A172 (cell line): ENCODE results near the gene GFPT2. TPM values are rescaled to one million over a fixed set of nuclear protein-coding genes. Genes with fewer than 3 reads are reported as not detected.
"Not testable (repeated sequence)": the region's sequence is repeated elsewhere in the genome, so short reads cannot be mapped to it uniquely, and the experiment has no call there.

Experiments used
- DNase-seq: peaks from one replicate; pipeline ENCODE4 v3.0.0-alpha.2; 2015; ENCODE audit warnings: low spot score
- total RNA-seq: library from RNA; depleted of rRNA; stranded (reverse); fragments of >200 nt; shearing (Covaris generic); gene quantifications from 2 replicates; pipeline ENCODE4 v1.2.3, GENCODE V29; 2014

Gene GFPT2
- total RNA-seq, 1 experiment from 2014 or later = 42.0 TPM

DNA sequence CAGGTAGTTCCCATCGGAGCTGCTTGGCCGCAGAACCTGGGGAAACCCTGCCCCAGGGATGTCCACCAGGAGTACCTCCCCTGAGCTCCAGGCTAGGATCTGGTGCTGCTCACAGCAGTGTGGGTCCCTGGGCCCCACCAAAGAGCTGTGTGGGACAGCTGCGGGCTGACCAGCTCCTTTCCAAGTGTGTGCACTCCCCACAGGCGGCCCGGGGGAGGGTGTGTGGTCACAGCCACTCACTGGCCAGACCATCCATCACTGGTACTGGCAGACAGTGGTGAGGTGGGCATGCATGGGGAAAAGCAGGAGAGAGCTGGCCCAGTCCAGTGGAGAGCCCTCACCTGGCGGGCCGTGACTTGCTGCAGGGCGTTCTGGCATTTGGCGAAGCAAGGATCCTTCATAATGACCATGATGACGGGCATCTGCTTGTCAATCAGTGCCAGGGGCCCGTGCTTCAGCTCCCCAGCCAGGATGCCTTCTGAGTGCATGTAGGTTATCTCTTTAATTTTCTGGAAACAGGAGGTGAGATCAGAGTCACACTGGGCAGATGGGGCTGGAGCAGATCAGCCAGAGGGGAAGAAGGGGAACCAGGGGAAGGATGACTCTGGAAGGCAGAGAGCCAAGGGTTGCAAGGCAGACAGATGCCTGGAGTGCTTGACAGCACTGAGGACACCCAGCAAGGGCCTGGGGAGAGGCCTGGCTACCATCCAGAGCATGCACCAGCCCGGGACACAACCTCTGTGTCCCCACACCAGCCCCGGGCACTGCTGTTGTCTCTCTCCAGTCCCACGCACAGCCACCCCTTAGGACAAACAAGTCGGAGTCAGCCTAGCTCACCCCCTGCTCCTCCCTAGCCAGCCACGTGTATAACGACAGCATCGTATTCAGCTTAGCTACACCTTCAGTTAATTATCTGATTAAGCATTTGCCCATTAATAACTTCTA, 48.4 kb downstream of the GFPT2 start:
- no peak for DNase-seq

DNA sequence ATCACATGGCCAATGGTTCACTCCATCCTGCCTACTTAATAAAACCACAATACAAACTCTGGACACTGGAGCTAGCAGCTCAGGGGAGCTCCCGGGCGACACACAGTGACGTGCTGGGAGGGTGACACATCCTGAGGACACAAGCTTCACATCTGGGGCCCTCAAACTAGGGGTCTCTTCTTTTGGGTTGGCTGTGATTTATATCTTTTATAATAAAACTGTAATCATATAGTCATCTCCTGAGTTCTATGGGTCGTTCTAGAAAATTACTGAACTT, 49.2 kb downstream of the GFPT2 start:
- DNase-seq = no peak

DNA sequence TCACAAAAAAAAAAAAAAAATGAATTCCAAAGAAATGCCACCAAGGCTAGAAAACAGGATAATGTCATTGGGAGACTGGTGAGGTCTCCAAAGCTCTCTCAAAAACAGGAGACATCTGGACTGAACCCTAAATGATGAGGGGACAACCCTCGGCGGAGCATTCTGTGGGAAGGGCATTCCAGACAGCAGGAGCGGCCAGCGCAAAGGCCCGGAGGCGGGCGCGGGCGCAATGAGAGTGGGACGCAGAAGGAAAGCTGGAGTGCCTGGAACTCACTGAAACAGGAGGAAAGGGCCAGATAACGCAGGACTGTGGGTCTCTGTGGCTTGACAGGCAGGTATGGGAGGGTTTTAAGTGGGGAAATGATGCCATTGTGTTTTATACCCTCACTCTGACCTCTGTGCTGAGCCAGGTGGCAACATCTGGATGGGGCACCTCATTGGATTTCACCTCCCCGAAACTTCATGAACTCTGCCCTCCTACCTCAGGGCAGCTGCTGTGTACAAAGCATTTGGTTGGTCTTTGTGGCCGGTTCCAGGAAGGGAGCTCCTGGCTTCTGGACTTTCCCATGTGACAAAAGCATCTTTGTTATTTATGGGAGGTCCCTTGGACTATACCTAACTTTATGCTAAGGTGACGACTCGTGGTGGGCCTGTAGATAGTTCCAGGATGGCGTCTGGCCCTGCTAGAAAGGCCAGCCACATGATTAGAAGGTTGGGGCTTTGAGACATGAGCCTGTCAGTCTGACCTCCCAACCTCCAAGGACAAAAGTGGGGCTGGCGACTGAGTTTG, 49.7 kb downstream of the GFPT2 start:
- no peak for DNase-seq

DNA sequence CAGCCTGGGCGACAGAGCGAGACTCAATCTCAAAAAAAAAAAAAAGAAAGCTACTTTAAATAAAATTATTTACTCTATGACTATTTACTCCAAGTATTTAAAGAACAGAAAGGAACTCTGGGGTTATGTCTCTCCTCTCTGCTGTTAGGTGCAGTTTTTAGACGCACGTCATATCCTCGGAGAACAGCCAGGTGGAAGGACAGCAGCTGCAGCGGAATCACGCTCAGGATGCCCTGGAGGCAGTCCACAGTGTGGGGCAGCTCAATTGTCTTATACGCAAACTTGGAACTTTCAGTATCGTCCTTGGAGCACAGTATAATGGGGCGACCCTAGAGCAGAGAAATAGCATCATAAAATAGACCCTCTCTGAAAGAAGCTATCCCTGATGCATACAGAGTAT, 50.9 kb downstream of the GFPT2 start:
- DNase-seq = no peak

DNA sequence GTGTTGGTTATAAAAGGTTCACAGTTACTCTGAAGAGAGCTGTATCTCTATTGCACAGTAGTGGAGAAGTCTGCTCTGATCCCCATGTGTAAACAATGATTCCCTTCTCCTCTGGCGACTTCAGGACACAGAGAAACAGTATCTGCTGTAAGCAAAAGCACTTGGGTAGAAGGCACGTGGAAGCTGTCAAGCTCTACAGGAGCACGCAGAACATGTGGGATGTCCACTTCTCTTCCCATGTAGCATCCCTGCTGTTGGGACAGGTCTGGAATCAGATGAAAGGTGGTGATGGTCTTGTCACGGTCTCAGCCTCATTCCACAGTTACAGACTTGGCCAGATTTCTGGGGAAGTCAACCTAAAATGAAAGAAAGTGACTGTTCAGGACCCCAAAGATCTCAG, 51.9 kb downstream of the GFPT2 start:
- DNase-seq = no peak

DNA sequence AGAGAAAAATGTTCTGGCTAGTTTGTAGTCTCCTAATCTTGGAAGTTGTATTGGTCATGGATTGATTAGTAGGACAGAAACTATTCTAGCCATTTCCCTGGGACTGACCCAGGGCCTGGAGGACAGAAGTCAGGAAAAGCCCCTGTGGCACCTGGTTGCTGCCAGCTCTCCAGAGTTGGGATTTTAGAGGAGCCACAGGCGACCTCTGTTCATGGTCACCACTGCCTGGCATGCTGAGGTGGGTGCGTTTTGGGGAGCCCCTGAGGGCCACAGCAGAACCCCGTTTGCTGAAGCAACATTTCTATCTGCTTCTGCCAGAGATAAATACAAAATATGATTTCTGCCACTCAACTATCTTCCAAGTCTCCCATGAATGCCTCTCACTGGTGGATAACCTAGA, 53.6 kb downstream of the GFPT2 start:
- DNase-seq = no peak

DNA sequence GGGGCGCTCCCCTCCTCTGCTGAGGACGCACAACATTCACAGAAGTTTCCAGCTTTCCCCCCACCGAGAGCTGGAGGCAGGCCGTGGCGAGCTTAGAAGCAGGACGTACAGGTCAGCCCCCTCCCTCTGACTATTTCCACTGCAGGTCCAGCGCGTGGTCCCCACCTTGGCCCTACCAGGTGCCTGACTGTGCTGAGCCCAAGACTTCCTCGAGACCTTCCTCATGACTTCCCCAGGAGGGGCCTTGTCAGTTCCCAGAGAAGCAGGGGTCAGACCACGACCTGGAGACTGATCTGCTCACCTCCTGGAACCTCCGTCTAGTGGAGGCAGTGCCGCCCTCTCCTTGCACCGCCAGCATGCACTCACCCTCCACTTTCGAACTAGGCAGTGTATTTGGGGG, 54.1 kb downstream of the GFPT2 start:
- DNase-seq = not testable (repeated sequence)

DNA sequence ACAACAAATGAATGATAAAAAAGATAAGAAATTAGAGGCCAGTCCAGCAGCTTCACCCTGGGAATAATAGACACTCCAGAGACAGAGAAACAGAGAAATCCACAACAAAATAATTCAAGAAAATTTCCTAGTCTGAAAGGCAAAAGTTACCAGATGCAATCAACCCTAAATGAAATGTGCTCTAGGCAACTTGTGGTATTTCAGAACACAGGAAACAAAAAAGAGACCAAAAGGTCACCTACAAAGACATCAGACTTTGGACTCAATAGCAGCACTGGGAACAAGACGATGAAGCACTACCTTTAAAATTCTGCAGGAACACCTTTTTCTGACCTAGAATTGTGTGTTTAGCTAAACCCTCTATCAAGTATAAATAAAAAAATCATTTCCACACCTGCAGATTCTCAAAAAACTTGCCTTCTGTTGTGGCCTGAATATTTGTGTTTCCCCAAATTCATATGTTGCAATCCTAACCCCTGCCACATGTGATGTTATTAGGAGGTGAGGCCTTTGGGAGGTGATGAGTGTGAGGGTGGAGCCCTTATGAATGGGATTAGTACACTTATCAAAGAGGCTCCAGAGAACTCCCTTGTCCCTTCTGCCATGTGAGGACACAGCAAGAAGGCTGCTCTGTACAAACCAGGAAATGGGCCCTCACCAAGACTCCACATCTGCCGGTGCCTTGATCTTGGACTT, 55.4 kb downstream of the GFPT2 start:
- DNase-seq = no peak

DNA sequence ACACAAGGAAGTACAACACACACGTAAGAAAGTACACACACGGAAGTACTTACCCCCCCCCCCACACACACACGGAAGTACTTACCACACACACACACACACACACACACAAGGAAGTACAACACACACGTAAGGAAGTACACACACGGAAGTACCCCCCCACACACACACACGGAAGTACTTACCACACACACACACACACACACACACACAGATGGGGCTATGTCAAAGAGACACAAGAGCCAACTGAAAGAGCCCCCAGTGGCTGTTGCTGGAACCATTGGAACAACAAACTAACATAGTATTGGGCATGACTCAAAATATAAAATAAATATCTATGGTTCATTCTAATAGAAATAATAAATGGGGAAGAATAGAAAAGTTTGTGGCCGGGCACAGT, 56.4 kb downstream of the GFPT2 start:
- no peak for DNase-seq

DNA sequence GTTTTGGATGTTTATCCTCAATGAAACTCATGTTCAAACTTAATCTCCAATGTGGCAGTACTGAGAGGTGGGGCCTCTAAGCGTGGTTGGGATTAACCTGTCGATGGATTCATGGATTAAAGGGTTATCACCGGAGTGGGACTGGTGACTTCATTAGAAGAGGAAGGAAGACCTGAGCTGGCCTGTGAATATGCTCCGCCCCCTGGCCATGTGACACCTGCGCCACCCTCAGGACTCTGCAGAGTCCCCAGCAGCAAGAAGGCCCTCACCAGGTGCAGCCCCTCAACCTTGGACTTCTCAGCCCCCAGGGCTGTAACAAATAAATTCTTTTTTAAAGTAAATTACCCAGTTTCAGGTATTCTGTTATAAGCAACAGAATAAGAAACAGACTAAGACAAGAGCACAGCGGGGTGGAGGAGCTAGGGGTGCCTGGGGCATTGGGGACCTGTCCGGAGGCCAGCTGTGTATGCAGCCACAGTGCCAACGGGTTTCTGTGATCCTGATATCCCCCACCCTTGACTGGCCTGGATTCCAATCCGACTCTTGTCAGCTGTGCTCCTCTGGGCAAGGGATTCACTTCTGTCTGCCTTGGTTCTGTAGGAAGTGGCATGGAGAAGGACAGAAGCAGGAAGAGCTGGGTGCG, 58.1 kb downstream of the GFPT2 start:
- no peak for DNase-seq

DNA sequence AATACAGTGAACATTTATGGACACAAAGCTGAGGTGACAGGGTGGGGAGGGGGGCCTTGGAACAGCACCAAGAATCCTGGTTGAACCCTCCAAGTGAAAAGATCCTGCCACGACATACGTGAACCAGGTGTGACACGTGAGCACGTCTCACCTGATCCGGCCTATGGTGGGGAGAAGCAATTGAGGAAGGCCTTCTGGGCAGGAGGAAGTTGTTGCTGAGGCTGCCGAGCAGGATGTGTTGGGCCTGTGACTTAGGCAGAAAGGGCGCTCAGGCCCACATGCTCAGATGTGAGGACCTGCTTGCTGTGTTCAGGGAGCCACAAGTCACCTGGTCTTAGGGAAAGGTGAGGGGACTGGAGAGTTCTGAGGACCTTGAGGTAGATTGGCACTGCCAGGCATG, 58.7 kb downstream of the GFPT2 start:
- no peak for DNase-seq

DNA sequence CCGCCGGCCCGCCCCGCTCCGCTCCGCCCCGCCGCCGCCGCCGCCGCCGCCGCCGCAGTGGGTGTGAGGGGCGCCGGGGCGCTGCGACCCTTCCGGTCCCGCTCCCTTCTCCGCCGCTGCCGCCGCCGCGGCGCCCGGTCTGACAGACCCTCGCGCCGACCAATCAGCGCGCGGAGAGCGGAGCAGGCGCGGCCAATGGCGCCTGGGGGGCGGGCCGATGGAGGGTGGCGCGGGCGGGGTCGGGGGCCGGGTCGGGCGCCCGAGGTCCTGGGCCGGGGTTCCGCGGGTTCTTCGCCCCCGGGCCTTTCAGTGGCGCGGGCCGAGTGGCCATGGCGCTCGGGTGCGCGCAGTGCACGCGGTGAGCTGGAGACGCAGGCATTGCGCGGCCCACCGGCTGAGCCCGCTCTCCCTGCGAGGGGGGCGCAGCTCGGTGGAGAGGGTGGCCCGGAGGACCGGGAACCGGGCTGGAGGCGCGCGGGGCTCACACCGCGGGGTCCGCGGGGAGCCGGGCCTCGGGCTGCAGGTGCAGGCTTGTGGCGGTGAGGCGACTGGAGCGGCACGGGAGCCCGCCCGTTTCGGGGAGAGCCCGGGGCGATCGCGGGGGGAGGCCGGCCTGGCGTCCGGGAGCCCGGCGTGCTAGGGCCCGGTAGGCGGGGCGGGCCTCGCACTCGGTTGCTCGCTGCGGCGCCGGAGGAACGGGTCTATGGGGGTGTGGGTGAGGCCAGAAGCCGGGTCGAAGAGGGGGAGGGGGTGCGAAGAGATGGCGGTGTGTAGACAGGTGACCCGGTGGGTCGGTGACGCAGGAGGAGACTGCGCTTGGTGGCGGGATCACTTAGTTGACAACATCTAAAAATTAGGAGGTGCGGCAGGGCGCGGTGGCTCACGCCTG, 60.9 kb downstream of the GFPT2 start, which contains the start of gene MAPK9:
MAPK9 (minus strand) TSS at position 141 of the 889 bp plus-strand sequence. CDS start 11,522 bp downstream, outside the sequence.
- DNase-seq = peak; percentile 60

DNA sequence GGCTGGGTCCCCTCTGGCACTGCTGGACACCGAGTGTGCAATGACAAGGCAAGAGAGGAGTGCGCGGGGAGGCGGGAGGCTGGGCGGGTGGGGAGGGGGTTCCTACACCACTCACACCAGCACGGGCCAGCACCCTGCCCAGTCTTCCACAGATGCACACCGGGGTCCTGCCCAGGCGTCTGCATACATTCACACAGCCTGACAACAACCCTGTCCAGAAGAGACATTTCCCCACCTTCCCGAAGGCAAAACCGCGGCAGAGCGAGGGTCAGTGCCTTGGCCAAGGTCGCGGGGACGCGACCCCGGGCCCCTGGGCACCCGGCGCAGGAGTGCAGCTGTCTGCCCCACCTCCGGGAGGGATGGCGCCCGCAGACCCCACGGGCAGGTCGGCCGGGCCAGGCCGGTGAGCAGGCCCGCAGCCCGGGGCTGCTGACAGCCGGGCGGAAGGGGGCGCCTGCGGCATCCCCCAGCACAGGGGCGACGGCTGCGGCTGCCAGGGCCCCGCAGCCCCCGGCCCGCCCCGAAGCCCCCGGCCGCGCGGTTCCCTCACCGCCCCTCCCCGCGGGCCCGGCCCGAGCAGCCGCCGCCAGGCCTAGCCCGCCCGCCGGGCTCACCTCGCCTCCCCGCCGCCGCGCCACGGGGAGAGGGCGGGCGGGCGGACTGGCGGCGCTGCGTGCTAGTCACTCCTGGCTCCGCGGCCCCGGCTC, 61.7 kb downstream of the GFPT2 start:
- no peak for DNase-seq

DNA sequence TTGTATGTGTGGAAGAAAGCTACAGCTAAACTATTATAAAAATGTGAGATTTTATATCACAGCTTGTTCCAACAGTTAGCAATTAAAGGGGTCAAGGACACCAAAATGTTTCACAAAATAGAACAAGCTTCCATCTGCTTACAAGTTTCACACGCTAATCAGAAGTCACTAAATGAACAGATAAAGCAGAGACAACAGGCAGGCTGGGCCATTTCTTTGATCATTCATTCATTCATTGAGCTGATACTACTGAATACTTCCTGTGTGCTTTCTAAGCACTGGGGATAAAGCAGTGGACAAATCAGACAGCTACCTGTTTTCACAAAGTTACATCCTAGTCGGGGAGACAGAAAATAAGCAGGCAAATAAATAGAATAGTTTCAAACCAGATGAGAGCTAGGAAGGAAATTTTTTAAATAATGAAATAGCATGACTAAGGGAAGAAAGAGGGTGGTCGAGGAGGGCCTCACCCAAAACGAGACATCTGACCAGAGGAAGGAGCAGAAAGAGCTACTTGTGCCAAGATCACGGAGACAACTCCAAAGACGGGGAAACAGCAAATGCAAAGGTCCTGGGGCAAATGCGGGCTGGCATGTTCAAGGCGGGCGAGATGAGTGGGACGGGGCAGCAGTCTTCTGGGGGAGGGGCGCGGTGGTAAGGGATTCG, 62.4 kb downstream of the GFPT2 start:
- no peak for DNase-seq

DNA sequence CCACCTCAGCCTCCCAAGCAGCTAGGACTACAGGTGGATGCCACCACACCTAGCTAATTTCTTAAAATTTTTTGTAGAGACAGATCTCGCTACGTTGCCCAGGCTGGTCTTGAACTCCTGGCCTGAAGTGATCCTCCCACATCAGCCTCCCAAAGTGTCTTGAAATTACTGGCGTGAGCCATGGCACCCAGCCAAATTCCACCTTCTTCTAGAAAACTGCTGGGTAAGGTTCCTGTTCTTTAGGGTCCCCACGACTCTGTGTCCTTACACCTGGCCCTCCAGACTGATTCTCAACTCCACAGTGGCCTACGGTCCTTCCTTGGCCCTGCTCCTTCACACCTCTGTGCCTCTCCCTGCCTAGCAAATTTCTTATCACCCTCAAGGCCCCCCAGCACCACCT, 63.2 kb downstream of the GFPT2 start:
- no peak for DNase-seq

DNA sequence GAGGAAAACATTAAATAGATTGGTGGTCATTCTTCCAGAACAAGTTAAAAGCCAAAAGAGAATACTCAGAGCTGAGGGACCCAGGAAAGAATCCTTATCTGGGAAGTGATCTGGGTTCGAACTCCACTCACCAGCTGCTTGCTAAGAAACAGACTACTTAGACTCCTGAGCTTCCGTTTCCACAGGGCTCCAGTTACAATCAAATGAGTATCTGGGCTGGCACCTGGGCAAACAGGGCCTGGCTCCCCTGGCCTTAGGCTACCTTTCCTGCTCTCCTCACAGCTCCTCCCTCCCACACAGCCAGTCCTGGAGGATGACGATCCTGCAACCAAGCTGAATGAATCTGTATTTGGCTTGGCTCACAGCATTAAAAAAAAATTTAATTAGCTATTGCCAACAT, 63.7 kb downstream of the GFPT2 start:
- no peak for DNase-seq

DNA sequence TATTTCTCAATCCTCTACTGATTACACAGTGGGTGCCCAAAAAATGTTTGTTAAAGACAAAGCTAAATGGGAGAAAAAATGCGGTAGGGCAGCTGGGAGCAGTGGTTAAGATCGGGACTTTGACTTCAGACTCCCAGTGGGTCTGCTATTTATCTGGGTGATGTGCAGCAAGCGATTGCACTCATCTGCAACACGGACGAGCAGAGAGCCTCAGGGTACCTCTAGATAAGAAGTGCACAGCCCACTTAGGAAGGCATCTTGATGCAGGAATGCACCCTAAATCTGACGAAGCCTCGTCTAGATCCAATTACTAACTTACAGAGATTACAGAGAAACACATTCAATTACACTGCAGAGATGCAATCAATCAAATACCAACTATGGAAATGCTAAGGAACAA, 65.3 kb downstream of the GFPT2 start:
- DNase-seq = no peak

DNA sequence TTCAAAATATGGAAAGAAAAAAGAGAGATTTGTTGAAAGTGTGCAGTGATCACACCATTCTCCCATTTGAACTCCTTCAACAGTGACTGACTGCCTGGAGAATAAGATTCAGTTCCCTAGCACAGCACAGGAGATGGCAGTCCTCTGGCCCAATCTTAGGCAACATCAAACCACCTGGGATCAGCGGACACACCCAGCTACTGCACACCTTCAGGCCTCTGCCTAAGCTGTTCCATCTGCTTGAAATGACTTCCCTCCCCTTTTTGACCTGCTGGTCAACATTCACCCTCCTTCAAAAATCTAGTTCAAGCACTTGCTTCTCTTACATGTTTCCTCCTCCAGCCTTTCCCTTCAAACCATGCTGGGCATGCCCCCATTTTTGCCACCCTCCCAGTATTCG, 65.7 kb downstream of the GFPT2 start:
- no peak for DNase-seq

DNA sequence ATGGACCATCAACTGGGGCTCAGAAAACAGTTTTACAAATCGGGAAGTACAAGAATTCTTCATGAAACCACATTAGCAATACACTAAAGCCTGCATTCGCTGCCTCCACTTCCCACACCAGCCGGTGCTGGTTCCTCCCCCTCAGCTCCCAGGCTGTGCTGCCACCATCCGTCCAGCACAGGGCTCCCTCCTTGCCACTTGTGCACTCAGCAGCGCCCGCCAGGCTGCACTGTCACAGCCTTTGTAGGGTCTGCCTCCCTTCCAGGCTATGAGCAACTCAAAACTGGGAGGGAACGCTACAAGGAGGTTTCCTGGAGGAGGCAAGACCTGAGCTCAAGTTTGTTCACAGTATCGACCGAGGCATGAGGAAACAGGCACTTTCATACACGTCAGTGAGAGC, 69.0 kb downstream of the GFPT2 start:
- no peak for DNase-seq
